DLD1 (cell line): ENCODE data around the gene CNPY1.

Source experiments
- in situ Hi-C: cut with HindIII; loops from 2 replicates; pipeline ENCODE4 v1.10.0; 2017; ENCODE audit warnings: low sequenced_read_pairs

Gene CNPY1

GRCh38 chr7:155457544-155458110 lies 88.7 kb downstream of the CNPY1 start:
- in situ Hi-C loops = no loop called here

GRCh38 chr7:155456738-155457543 lies 89.4 kb downstream of the CNPY1 start:
- in situ Hi-C loops = no loop called here

DNA sequence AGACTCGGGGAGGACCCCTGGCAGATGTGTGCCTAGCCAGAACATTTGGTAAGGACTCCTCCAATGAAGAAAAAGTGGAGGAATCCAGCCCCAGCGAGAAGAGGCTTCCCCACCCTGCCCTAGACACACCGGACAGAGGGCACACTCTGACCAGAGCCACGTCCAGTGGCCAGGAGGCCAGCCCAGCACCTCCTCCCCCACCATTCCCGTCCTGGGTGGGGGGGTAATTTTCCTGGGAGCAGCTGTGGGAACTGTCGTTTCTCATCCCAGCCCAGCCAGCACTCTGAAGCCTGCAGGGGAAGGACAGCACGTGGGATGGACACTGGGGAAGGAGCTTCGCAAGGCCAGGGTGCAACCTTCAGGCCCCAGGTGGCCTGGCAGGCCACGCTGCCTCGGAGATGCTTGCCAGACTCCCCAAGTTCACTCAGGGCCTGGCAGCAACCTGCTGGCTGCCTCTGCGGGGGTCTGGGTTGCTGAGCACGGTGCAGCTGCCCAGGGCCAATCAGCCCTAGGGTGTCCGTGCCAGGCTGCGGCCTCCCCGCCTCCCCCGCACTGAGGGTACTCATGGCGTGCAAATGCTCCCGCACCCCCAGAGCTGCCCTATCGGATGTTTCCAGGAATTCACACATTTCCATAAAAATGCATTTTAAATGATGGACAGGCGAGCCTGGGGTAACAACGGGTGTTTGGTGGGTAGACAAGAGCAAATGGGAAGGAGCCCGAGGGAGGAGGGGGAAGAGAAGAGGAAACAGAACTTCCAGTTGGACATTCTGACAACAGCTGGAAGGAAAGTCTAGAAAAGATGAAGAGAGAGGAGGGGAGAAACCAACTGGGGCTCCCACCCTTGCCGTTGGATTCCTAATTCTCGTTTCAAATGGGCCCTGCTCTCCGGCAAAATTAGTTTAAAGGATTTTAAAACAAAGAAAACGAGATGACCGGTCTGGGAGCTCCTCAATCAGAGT lies 90.3 kb downstream of the CNPY1 start:
- in situ Hi-C loops = no loop called here

GRCh38 chr7:155455132-155455693 lies 91.1 kb downstream of the CNPY1 start:
- in situ Hi-C loops = no loop called here

DNA sequence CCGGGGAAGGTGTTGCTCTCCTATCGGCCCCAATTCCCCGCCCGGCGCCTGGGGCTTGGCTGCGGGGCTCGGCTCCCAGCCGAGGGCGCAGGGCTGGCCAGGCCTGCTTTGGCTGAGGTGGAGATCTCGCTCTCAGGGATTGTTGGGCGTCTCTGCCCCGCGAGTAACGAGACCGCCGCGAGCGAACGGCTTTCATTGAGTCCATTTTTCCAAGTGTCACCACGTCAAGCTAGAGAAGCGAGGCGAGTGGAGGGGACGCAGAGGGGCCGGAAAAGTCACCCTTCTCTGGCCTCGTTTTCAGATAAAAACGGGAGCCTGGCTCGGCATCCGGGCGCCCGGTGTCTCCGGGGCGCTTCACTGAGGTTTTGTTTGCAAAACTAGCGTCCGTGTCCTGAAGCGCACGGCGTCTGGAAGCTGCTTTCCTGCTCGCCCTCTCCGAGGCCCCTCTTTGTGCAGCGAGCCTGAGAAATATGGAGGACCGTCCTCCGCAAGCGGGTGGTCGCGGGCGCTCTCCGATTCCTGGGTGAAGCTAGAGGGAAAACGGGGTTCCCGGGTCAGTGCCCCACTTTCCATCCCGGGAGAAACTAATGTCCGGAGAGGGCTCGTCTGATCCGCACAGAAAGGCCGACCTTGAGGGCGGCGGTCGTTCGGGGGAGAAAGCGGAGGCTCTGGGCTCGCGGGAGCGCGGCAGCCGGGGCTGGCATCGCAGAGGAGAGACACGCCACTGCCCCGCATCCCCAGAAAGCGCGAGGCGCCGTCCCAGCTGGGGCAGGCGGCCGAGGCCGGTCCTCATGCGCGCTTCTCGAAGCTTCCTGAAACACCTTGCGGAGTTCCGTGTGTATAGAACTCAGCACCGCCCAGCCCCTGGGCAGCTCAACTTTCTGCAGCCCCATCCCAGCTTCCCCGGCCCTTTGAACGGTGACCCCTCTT lies 91.9 kb downstream of the CNPY1 start:
- in situ Hi-C loops = no loop called here

GRCh38 chr7:155453296-155454182 lies 92.8 kb downstream of the CNPY1 start:
- in situ Hi-C loops = no loop called here

DNA sequence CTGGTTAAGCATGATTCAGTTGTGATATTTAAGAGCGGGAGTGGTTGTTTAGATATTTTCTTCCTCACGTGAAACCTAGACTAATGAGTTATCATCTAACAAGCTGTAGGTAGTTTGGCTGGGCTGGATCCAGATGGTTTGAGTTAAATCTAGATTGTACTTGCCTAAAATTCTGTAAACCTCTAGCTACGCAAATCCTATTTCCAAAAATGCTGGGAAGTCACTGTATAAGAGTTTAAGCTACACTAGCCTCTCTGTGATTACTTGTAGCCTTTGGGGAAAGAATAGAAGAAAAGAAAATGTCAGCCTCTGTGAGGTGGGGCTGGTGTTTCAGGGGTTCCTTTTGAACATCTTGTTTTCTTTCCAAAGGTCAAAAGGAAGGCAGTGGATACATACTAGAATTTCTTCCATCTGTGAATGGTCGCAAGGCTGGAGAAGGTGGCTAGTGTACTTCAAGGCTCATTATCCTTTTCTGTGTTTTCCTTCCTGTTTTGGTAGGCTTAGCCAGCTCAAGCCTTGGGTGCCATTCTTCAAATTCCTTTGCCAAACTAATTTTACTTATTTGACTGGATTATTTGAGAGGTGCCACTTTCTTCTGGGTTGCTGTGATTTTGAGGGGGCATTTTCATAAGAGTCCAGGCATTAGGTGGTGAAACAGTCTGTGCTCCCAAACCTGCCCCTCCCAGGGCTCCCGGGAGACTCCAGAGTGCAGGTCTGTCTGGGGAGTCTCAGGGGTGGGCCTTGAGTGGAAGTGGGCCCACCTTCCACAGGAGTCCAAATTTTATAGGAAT lies 93.7 kb downstream of the CNPY1 start:
- in situ Hi-C loops = no loop called here

DNA sequence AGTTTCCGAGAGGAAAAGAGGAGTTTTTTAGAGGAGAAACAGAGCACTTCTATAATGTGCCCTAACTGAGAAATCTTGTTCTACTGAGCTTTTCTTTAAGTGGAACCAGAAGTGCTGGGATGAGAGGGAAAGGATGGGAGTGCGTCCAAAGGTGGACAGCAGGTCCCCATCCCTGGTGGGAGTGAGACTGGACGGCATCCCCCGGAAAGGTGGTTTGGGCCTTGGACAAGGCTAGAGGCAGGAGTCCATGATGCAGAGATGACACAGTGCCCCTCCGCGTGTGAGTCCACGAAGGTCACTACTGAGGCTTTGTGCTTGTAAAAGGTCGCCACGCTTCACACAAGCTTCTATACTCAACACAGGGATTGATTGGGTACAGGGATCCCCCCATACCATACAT lies 94.5 kb downstream of the CNPY1 start:
- in situ Hi-C loops = no loop called here
